NCI-H774 (cell line): ENCODE measurements around the gene ADAM12.

Source experiments
- DNase-seq: peaks from one replicate; lab custom pipeline; 2025; lab: John Stamatoyannopoulos, UW

ADAM12 gene

GRCh38 chr10:126235091-126235978 lies 152.9 kb downstream of the ADAM12 start:
- no peak for DNase-seq

- DNase-seq: no peak
Observed at GRCh38 chr10:126234630-126235029, 153.6 kb downstream of the ADAM12 start.

GRCh38 chr10:126233182-126234148 lies 154.8 kb downstream of the ADAM12 start:
- no peak for DNase-seq

- no peak for DNase-seq
Observed at GRCh38 chr10:126230587-126230986, 157.7 kb downstream of the ADAM12 start.

- DNase-seq: no peak
Observed at GRCh38 chr10:126229686-126230085, 158.6 kb downstream of the ADAM12 start.

- DNase-seq: no peak
Observed at GRCh38 chr10:126227762-126228134, 160.5 kb downstream of the ADAM12 start.

GRCh38 chr10:126226988-126227761 lies 161.1 kb downstream of the ADAM12 start:
- no peak for DNase-seq

- DNase-seq: no peak
Observed at GRCh38 chr10:126226205-126226604, 162.1 kb downstream of the ADAM12 start.

- no peak for DNase-seq
Observed at GRCh38 chr10:126225672-126226008, 162.6 kb downstream of the ADAM12 start.

- no peak for DNase-seq
Observed at GRCh38 chr10:126224967-126225671, 163.2 kb downstream of the ADAM12 start.

- DNase-seq: no peak
Observed at GRCh38 chr10:126223512-126224067, 164.7 kb downstream of the ADAM12 start.

GRCh38 chr10:126222736-126223511 lies 165.4 kb downstream of the ADAM12 start:
- DNase-seq: no peak

GRCh38 chr10:126221874-126222273 lies 166.4 kb downstream of the ADAM12 start:
- DNase-seq: no peak

- no peak for DNase-seq
Observed at GRCh38 chr10:126218778-126219649, 169.3 kb downstream of the ADAM12 start.

- DNase-seq: no peak
Observed at GRCh38 chr10:126218174-126218573, 170.1 kb downstream of the ADAM12 start.

- no peak for DNase-seq
Observed at GRCh38 chr10:126216632-126216961, 171.7 kb downstream of the ADAM12 start.

- DNase-seq: no peak
Observed at GRCh38 chr10:126215746-126216631, 172.3 kb downstream of the ADAM12 start.

GRCh38 chr10:126214679-126215078 lies 173.6 kb downstream of the ADAM12 start:
- no peak for DNase-seq
